GM12864 (cell line): ENCODE measurements around the gene SEMA4B.
A peak's percentile ranks its signal among the peaks of the same experiment; 100 is the strongest.
"Not testable (repeated sequence)": the region's sequence is repeated elsewhere in the genome, so short reads cannot be mapped to it uniquely, and the experiment has no call there.

Experiments
- DNase-seq: peaks from one replicate; pipeline ENCODE4 v3.0.0-alpha.2; 2011; ENCODE audit warnings: low read depth
- H3K4me3 ChIP-seq: 2 replicates; pipeline ENCODE4 v1.5.1; 2011; ENCODE audit warnings: mild to moderate bottlenecking, low read depth, low read length, control low read depth
- TF ChIP-seq, protein P1 (sequence below): IDR thresholded peaks from 2 replicates; pipeline ENCODE4 v1.5.1; 2011; ENCODE audit warnings: low read depth, mild to moderate bottlenecking, moderate library complexity, low read length, control low read depth, inconsistent platforms; ENCODE audit errors: missing control alignments

SEMA4B gene

DNA sequence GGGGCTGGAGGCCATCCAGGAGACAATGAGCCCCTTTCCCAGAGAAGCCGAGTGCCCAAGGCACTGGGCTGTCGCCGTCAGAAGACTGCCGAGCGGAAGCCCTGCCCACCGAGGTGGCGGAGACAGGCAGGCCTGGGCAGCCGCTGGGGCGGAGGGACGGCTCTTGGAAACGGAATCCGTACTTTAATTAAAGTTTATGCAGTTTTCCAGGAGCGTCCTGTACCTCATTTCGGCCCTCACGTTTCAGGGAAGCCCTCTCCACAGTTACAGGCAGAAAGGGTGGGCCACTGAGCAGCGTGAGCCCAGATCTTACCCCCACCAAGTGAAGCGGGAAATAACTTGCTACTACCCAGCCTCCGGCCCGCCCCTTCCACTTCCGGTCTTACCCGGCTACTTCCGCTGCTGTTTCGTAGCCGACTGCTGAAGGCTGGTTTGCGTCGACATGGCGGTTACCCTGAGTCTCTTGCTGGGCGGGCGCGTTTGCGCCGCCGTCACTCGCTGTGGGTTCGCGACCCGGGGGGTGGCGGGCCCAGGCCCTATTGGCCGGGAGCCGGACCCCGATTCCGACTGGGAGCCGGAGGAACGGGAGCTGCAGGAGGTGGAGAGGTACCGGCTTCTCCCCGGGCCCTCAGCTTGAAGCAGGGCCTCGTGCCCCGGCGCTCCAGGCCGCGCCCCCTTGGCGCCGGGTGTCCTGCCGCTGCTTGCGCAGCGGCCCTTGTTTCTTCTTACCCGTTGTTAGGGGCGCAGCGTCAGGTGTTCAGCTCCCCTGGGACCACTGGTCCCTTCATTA lies 64.3 kb downstream of the SEMA4B start, which contains the start of gene NGRN:
TSS of gene NGRN (plus strand) at position 402 of the 790 bp plus-strand sequence. CDS start at position 443, 41 bp downstream.
- TF ChIP-seq, protein P1, sequence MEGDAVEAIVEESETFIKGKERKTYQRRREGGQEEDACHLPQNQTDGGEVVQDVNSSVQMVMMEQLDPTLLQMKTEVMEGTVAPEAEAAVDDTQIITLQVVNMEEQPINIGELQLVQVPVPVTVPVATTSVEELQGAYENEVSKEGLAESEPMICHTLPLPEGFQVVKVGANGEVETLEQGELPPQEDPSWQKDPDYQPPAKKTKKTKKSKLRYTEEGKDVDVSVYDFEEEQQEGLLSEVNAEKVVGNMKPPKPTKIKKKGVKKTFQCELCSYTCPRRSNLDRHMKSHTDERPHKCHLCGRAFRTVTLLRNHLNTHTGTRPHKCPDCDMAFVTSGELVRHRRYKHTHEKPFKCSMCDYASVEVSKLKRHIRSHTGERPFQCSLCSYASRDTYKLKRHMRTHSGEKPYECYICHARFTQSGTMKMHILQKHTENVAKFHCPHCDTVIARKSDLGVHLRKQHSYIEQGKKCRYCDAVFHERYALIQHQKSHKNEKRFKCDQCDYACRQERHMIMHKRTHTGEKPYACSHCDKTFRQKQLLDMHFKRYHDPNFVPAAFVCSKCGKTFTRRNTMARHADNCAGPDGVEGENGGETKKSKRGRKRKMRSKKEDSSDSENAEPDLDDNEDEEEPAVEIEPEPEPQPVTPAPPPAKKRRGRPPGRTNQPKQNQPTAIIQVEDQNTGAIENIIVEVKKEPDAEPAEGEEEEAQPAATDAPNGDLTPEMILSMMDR = no peak
- peak within 1 kb of the TSS; percentile 95 for H3K4me3 ChIP-seq
- DNase-seq = peak; percentile 83

DNA sequence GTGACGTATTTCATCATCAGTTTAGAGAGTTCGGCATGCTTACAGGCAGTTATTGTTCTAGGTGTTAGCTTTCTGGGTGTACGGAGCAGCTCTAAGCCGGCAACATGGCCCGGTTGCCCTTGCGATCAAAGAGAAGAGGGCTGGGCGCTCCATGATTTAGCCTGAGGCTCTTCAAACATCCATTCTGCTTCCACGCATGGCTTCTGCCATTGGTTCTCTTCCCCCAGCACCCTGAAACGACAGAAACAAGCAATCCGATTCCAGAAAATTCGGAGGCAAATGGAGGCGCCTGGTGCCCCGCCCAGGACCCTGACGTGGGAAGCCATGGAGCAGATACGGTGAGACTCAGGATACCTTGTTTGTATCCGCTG lies 64.9 kb downstream of the SEMA4B start:
- TF ChIP-seq, protein P1 = no peak
- H3K4me3 ChIP-seq = peak overlapping the region; percentile 95
- DNase-seq = no peak

DNA sequence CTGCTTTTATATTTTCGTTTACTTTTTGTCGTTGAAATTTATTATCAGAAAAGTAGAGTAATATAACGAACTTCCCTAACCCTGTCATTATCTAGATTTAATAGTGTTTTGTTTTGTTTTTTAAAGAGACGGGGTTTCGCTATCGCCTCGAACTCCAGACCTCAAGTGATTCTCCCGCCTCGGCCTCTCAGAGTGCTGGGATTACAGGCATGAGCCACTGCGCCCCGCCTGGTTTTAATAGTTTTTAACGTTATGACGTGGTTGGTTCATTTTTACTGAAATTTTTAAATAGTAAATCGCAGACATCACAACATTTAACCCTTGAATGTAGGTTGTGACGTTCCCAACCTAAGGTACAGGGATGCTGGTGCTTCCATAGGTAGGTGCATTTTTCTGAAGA lies 65.4 kb downstream of the SEMA4B start:
- H3K4me3 ChIP-seq = peak overlapping the region; percentile 95
- TF ChIP-seq, protein P1 = no peak
- no peak for DNase-seq

DNA sequence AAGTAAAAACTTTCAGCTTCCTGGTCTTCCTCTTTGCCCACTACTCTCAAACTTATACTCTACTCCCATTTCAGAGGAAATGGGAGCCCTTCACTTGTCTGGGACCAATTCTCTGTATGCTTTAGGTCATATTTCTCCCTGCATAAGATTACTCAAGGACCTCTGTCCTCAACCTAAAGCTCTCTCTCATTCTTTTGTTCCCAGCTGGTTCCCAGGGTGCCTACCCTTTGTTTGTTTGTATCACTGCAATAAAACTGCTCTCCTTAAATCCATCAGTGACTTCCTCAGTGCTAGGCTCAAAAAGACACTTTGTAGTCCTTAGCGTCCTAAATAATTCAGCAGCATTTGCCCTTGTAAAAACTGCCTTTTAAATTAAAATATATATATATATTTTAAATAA lies 67.3 kb downstream of the SEMA4B start:
- no peak for DNase-seq
- no peak overlapping the region for H3K4me3 ChIP-seq
- TF ChIP-seq, protein P1 = no peak

DNA sequence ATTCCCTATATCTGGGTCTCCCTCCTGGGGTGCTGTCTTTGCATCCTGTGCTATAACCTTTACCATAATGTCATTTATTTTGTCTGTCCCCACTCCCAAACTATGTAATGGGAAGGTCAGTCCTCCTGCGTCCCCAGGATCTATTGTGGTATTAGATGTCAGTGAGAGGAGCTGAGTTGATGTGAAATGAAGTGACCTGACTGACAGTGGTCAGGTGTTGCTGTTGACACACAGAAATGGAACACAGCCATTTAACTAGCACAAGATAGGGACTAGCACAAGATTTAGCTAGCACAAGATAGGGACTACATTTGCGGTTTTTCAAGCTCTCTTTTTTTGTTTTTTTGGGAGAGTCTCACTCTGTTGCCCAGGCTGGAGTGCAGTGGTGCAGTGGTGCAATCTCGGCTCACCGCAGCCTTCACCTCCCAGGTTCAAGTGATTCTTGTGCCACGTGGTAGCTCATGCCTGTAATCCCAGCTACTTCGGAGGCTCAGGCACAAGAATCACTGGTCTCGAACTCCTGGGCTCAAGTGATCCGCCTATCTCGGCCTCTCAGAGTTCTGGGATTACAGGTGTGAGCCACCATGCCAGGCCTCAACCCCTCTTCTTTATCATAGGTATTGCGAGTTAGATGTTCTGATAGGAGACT lies 69.5 kb downstream of the SEMA4B start:
- DNase-seq = no peak
- TF ChIP-seq, protein P1 = no peak
- no peak overlapping the region for H3K4me3 ChIP-seq

DNA sequence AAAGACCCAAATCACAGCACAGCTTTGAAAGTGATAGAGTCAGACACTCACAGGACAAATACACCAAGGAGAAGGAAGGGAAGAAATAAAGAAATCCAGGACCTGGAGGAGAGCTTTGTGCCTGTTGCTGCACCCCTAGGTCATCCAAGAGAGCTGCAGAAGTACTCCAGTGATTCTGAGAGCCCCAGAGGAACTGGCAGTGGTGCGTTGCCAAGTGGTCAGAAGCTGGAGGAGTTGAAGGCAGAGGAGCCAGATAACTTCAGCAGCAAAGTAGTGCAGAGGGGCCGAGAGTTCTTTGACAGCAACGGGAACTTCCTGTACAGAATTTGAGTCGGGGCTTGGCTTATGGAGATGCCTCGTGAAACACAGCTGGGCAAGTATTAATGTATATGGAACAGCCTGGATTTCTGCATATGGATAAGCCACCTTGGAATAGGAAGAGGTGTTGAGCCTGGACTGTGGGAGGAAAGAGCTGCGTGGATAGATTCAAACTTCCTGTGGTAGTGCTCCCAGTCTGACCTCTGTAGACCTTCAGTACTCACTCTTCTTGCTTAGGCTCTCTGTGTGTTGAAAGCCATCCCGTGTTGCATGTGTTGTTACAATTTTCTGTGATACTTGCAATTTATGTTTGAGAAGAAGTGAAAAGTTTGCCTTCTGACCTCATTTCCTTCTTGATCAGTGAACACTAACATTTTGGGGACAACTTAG lies 70.5 kb downstream of the SEMA4B start:
- no peak for DNase-seq
- TF ChIP-seq, protein P1 = no peak
- H3K4me3 ChIP-seq = no peak overlapping the region

DNA sequence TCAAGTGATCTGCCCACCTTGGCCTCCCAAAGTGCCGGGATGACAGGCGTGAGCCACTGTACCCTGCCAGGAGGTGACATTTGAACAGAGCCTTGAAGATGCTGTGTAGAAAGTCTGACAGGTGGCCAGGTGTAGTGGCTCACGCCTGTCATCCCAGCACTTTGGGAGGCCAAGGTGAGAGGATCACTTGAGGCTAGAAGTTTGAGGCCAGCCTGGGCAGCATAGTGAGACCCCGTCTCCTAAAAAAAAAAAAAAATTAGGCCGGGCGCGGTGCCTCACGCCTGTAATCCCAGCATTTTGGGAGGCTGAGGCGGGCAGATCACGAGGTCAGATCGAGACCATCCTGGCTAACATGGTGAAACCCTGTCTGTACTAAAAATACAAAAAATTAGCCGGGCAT lies 77.3 kb downstream of the SEMA4B start:
- not testable (repeated sequence) for H3K4me3 ChIP-seq, DNase-seq
